Measurements from ENCODE around the gene GTF2A1L.

- TF ChIP-seq, protein P1, sequence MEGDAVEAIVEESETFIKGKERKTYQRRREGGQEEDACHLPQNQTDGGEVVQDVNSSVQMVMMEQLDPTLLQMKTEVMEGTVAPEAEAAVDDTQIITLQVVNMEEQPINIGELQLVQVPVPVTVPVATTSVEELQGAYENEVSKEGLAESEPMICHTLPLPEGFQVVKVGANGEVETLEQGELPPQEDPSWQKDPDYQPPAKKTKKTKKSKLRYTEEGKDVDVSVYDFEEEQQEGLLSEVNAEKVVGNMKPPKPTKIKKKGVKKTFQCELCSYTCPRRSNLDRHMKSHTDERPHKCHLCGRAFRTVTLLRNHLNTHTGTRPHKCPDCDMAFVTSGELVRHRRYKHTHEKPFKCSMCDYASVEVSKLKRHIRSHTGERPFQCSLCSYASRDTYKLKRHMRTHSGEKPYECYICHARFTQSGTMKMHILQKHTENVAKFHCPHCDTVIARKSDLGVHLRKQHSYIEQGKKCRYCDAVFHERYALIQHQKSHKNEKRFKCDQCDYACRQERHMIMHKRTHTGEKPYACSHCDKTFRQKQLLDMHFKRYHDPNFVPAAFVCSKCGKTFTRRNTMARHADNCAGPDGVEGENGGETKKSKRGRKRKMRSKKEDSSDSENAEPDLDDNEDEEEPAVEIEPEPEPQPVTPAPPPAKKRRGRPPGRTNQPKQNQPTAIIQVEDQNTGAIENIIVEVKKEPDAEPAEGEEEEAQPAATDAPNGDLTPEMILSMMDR (IDR thresholded peaks at IDR 0.05): no peak
- no peak for TF ChIP-seq POLR2A (IDR thresholded peaks at IDR 0.05)
Observed at GRCh38 chr2:48694149-48694548, 76.5 kb downstream of the GTF2A1L start.
